Tibial nerve (tissue), 4 donors: ENCODE measurements around the gene PFKM. TPM values are rescaled to one million over a fixed set of nuclear protein-coding genes. Genes with fewer than 3 reads are reported as not detected.

ENCODE experiments used
- DNase-seq, 2 donors: peaks; one replicate each; pipeline ENCODE4 v3.0.0-alpha.2; 2019; ENCODE audit warnings: low spot score in 2 of 2
- H3K27ac ChIP-seq, 4 donors: fragments of 200-600 bp; sonication (generic) in 3 of 4; one replicate each; pipeline ENCODE4 v1.5.1; 2017 to 2019; ENCODE audit warnings: mild to moderate bottlenecking in 1 of 4
- H3K27me3 ChIP-seq, 2 donors: fragments of 200-600 bp; sonication (generic) in 1 of 2; one replicate each; pipeline versions ENCODE4 v1.5.1 to v1.6.0; 2017 to 2019
- H3K36me3 ChIP-seq, 3 donors: fragments of 200-600 bp; sonication (generic); one replicate each; pipeline ENCODE4 v1.5.1; 2018 to 2019
- H3K4me1 ChIP-seq, 4 donors: fragments of 200-600 bp; sonication (generic) in 3 of 4; one replicate each; pipeline ENCODE4 v1.5.1; 2017 to 2019
- H3K4me3 ChIP-seq, 4 donors: fragments of 200-600 bp; sonication (generic) in 3 of 4; one replicate each; pipeline ENCODE4 v1.5.1; 2017 to 2019; ENCODE audit warnings: mild to moderate bottlenecking in 1 of 4, moderate library complexity in 1 of 4
- H3K9me3 ChIP-seq, 4 donors: fragments of 200-600 bp; sonication (generic) in 3 of 4; one replicate each; pipeline ENCODE4 v1.5.1; 2017 to 2019
- CTCF ChIP-seq, 5 experiments: fragments of 200-600 bp in 3 of 5; fragments of 450-650 bp in 2 of 5; sonication (generic) in 3 of 5; IDR thresholded peaks; one replicate each; pipeline ENCODE4 v1.5.1; 2016 to 2019; ENCODE audit warnings: antibody characterized with exemption in 5 of 5, mild to moderate bottlenecking in 3 of 5, moderate library complexity in 2 of 5
- EP300 ChIP-seq, 2 donors: sonication (generic); formaldehyde crosslinking; IDR thresholded peaks; one replicate each; pipeline ENCODE4 v1.6.1; 2017; ENCODE audit warnings: antibody characterized with exemption in 2 of 2, mild to moderate bottlenecking in 1 of 2
- POLR2A ChIP-seq, 2 donors: fragments of 450-650 bp; IDR thresholded peaks; one replicate each; pipeline ENCODE4 v1.6.1; 2017; ENCODE audit warnings: antibody characterized with exemption in 2 of 2, mild to moderate bottlenecking in 2 of 2, moderate library complexity in 2 of 2
- WGBS, 2 donors: methylation state at CpG; one replicate each; pipeline ENCODE4 v1.1.5; 2018; 5-methylcytosine and 5-hydroxymethylcytosine counted together
- total RNA-seq, 4 donors: library from RNA; depleted of rRNA; stranded (reverse); fragments of >200 nt; gene quantifications; one replicate each; pipeline ENCODE4 v1.1.0, GENCODE V29; 2016

Gene PFKM
- total RNA-seq, 4 donors from 2014 or later = 37.5 to 51.1 (median 47.4) TPM

GRCh38 chr12:48183876-48184548, 64.8 kb downstream of the PFKM start:
- peaks cover 0 to 36% of the 10 kb centered on the region in 2 donors for H3K27me3 ChIP-seq
- H3K9me3 ChIP-seq = no peaks in the 10 kb centered on the region
- DNase-seq = no peak
- peak overlapping the region; percentile 55 to 85 (median 66) for H3K27ac ChIP-seq
- TF ChIP-seq EP300 (IDR thresholded peaks at IDR 0.05) (no peak), CTCF (IDR thresholded peaks at IDR 0.05) (peak in 2 of 5 experiments; percentile 0 to 1)
- peak overlapping the region; percentile 61 to 76 (median 68) for H3K4me3 ChIP-seq
- H3K36me3 ChIP-seq = no peaks in the 10 kb centered on the region
- H3K4me1 ChIP-seq = peaks cover 0 to 36% (median 4%) of the 10 kb centered on the region in 4 donors
- 1 to 3% methylated on average over 26 to 38 of the region's 61 CpGs for whole genome bisulfite sequencing, 2 donors

- H3K4me1 ChIP-seq = peaks cover 0 to 38% (median 4%) of the 10 kb centered on the region in 4 donors
- H3K4me3 ChIP-seq = peak overlapping the region; percentile 61 to 76 (median 68)
- H3K27me3 ChIP-seq = peaks cover 0 to 36% of the 10 kb centered on the region in 2 donors
- no peaks in the 10 kb centered on the region for H3K9me3 ChIP-seq
- TF ChIP-seq POLR2A (IDR thresholded peaks at IDR 0.05) (no peak), EP300 (IDR thresholded peaks at IDR 0.05) (no peak), CTCF (IDR thresholded peaks at IDR 0.05) (no peak)
- no peak for DNase-seq
- no peaks in the 10 kb centered on the region for H3K36me3 ChIP-seq
- H3K27ac ChIP-seq = peak overlapping the region in 3 of 4 donors; percentile 55 to 85 (median 73)
- 2% methylated on average over 7 to 17 of the region's 20 CpGs for WGBS, 2 donors
These were observed 65.4 kb downstream of the PFKM start for GRCh38 chr12:48184549-48184922.

GRCh38 chr12:48185181-48185919, 66.2 kb downstream of the PFKM start:
- DNase-seq = no peak
- Histone ChIP-seq H3K9me3 (no peaks in the 10 kb centered on the region), H3K4me3 (peak overlapping the region in 3 of 4 donors; percentile 61 to 76 (median 74)), H3K36me3 (no peaks in the 10 kb centered on the region), H3K4me1 (peaks cover 0 to 44% (median 4%) of the 10 kb centered on the region in 4 donors), H3K27ac (peak overlapping the region in 2 of 4 donors; percentile 61 to 85), H3K27me3 (peaks cover 0 to 32% of the 10 kb centered on the region in 2 donors)
- no peak for TF ChIP-seq POLR2A (IDR thresholded peaks at IDR 0.05)
- TF ChIP-seq CTCF (IDR thresholded peaks at IDR 0.05) = no peak
- WGBS, 2 donors = 38 to 46% methylated on average over 10 of the region's 10 CpGs

GRCh38 chr12:48187916-48188695, 68.9 kb downstream of the PFKM start:
- Histone ChIP-seq H3K9me3 (no peaks in the 10 kb centered on the region), H3K27ac (peak overlapping the region in 2 of 4 donors; percentile 8 to 44), H3K4me1 (peaks cover 0 to 47% (median 4%) of the 10 kb centered on the region in 4 donors), H3K4me3 (no peak overlapping the region), H3K27me3 (peaks cover 0 to 18% of the 10 kb centered on the region in 2 donors), H3K36me3 (no peaks in the 10 kb centered on the region)
- DNase-seq = no peak
- WGBS, 2 donors = 64 to 66% methylated on average over 10 of the region's 10 CpGs
- TF ChIP-seq POLR2A (IDR thresholded peaks at IDR 0.05) = no peak
- no peak for TF ChIP-seq EP300 (IDR thresholded peaks at IDR 0.05)
- TF ChIP-seq CTCF (IDR thresholded peaks at IDR 0.05) = no peak
